Right forelimb (tissue), 1 donor: ENCODE measurements around the gene NDUFB5.

Experiments used
- DNase-seq: peaks from one replicate; pipeline ENCODE4 v3.0.0-alpha.2; 2018

NDUFB5 gene

GRCh38 chr3:179604321-179605078 is at the start of gene NDUFB5, which contains the start of gene MRPL47:
NDUFB5 (plus strand) TSS chr3:179604794; CDS start chr3:179604816, 22 bp downstream.
MRPL47 (minus strand) TSS chr3:179604638; CDS start chr3:179604624, 14 bp downstream.
- peak; percentile 97 for DNase-seq

GRCh38 chr3:179558742-179559364 is 45.7 kb upstream of the NDUFB5 start:
- DNase-seq = peak; percentile 80

GRCh38 chr3:179560791-179561190 is 43.8 kb upstream of the NDUFB5 start:
- no peak for DNase-seq

- DNase-seq = peak; percentile 99
Observed at GRCh38 chr3:179562591-179563270, 41.9 kb upstream of the NDUFB5 start, which contains the start of gene ACTL6A. ACTL6A (plus strand) TSS chr3:179562926; CDS start chr3:179563093, 167 bp downstream.

- DNase-seq = no peak
Observed at GRCh38 chr3:179563271-179563783, 41.3 kb upstream of the NDUFB5 start.

GRCh38 chr3:179565496-179565895 is 39.1 kb upstream of the NDUFB5 start:
- no peak for DNase-seq

- DNase-seq = no peak
Observed at GRCh38 chr3:179580992-179581391, 23.6 kb upstream of the NDUFB5 start.

GRCh38 chr3:179589143-179589542 is 15.5 kb upstream of the NDUFB5 start:
- no peak for DNase-seq

GRCh38 chr3:179590669-179591068 is 13.9 kb upstream of the NDUFB5 start:
- DNase-seq = no peak

GRCh38 chr3:179591313-179591712 is 13.3 kb upstream of the NDUFB5 start:
- DNase-seq = no peak

- no peak for DNase-seq
Observed at GRCh38 chr3:179599531-179599930, 5.1 kb upstream of the NDUFB5 start.

- no peak for DNase-seq
Observed at GRCh38 chr3:179603321-179603720, 1.3 kb upstream of the NDUFB5 start.

GRCh38 chr3:179603831-179604230 is 763 bp upstream of the NDUFB5 start:
- DNase-seq = no peak

GRCh38 chr3:179606534-179607085 is 2.0 kb downstream of the NDUFB5 start:
- no peak for DNase-seq

- no peak for DNase-seq
Observed at GRCh38 chr3:179608931-179609720, 4.5 kb downstream of the NDUFB5 start.

GRCh38 chr3:179610066-179610465 is 5.5 kb downstream of the NDUFB5 start:
- no peak for DNase-seq

GRCh38 chr3:179613807-179614206 is 9.2 kb downstream of the NDUFB5 start:
- no peak for DNase-seq

GRCh38 chr3:179615458-179616173 is 11.0 kb downstream of the NDUFB5 start:
- DNase-seq = no peak

- DNase-seq = no peak
Observed at GRCh38 chr3:179622023-179622422, 17.4 kb downstream of the NDUFB5 start.

GRCh38 chr3:179624451-179624850 is 19.9 kb downstream of the NDUFB5 start:
- DNase-seq = no peak

GRCh38 chr3:179630753-179631451 is 26.3 kb downstream of the NDUFB5 start:
- DNase-seq = no peak
